GM06990 (cell line): ENCODE measurements around the gene RIN3.

Experiments
- DNase-seq: peaks from one replicate; pipeline ENCODE4 v3.0.0-alpha.2; 2011; ENCODE audit not compliant: insufficient read length; ENCODE audit errors: extremely low read depth
- H3K27me3 ChIP-seq: replicated peaks from 2 replicates; pipeline ENCODE4 v1.6.0; 2011; ENCODE audit warnings: low read length; ENCODE audit not compliant: control insufficient read depth, insufficient read depth
- H3K36me3 ChIP-seq: 2 replicates; pipeline ENCODE4 v1.5.1; 2011; ENCODE audit warnings: low read length; ENCODE audit not compliant: control insufficient read depth, insufficient read depth
- H3K4me3 ChIP-seq: replicated peaks from 2 replicates; pipeline ENCODE4 v1.5.1; 2011; ENCODE audit warnings: low read depth, mild to moderate bottlenecking, control low read depth, low read length
- CTCF ChIP-seq: IDR thresholded peaks from 2 replicates; pipeline ENCODE4 v1.5.1; 2011; ENCODE audit warnings: low read length, control low read depth, mild to moderate bottlenecking, inconsistent platforms; ENCODE audit not compliant: insufficient read depth, poor library complexity, severe bottlenecking

Gene RIN3

GRCh38 chr14:92489394-92490238 is 24.0 kb upstream of the RIN3 start:
- TF ChIP-seq CTCF: no peak
- no peak for DNase-seq
- no peak overlapping the region for H3K4me3 ChIP-seq
- no peaks in the 10 kb centered on the region for H3K27me3 ChIP-seq
- H3K36me3 ChIP-seq: no peaks in the 10 kb centered on the region

DNA sequence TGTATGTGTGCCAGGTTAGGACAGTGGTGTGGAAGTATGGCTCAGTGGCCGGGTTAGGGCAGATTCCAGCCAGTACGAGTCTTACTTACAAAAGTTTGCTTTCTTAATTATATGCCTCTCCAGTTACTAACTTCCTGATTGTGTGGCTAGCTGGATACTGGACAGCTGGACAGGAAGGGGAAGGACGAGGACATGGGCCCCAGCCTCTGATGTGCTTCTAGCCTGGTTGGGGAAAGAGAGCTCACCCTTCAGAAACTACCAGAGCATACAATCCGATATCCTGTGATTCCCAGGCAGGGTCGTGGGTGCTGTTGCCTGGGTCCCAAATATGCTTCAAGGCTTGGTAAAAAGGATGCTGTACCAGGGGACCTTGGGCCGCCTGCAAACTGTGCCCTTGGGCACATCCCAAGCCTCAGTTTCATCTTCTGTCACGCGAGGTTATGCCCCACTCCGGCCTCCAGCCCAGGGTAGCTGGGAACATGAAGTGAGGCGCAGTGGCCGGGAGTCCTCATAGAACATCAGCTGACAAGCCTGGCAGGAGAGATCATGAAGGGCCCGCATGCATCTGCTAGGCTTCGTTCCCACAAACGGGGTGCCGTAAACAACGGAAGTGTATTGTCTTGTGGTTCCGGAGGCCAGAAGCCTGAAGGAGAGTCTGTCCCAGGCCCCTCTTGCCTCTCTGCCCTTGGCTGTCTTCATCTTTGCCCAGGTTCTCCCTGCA is 23.2 kb upstream of the RIN3 start:
- Histone ChIP-seq H3K36me3 (no peaks in the 10 kb centered on the region), H3K27me3 (no peaks in the 10 kb centered on the region), H3K4me3 (no peak overlapping the region)
- DNase-seq: no peak
- TF ChIP-seq CTCF: no peak

DNA sequence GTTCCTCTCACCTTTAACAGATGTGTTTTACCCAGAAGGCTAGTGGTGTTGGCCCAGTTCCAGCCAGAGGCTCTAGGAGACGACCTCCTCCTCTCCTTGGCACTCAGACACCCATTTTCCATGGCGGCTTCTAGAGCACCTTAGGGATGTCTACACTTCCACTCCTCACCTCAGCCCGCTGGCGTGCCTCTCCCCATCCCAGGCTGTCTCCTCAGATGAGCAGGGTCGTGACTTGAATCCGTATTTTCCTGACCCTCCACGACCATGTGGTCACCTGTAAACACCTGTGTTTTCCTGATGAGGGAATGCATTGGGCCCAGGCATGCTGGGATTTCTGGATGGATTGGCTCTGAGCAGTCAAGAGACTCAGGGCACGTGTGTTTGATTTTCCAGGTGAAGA is 21.8 kb upstream of the RIN3 start:
- Histone ChIP-seq H3K36me3 (no peaks in the 10 kb centered on the region), H3K27me3 (no peaks in the 10 kb centered on the region), H3K4me3 (no peak overlapping the region)
- no peak for TF ChIP-seq CTCF
- DNase-seq: no peak

GRCh38 chr14:92492258-92492657 is 21.3 kb upstream of the RIN3 start:
- DNase-seq: no peak
- no peak for TF ChIP-seq CTCF
- H3K27me3 ChIP-seq: no peaks in the 10 kb centered on the region
- H3K4me3 ChIP-seq: no peak overlapping the region
- H3K36me3 ChIP-seq: no peaks in the 10 kb centered on the region

DNA sequence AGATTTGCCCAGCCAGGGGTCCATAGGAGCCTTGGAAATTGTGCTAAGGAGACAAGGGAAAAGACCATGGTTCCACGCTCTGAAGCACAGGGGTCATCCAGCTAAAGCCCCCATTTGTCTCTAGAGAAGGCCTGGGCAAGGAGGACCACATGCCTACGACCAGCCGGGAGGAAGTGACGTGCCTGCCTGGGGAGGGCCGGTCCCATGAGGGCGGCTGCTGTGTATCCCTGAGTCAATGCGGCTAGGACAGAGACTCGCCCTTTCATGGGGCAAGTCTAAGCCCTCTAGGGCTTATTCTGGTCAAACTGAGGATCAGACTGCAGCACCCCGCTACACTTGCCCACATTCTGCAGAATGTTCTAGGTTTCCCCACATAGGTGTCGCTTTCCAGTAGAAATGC is 20.6 kb upstream of the RIN3 start:
- Histone ChIP-seq H3K4me3 (no peak overlapping the region), H3K27me3 (no peaks in the 10 kb centered on the region), H3K36me3 (no peaks in the 10 kb centered on the region)
- no peak for DNase-seq
- TF ChIP-seq CTCF: no peak

DNA sequence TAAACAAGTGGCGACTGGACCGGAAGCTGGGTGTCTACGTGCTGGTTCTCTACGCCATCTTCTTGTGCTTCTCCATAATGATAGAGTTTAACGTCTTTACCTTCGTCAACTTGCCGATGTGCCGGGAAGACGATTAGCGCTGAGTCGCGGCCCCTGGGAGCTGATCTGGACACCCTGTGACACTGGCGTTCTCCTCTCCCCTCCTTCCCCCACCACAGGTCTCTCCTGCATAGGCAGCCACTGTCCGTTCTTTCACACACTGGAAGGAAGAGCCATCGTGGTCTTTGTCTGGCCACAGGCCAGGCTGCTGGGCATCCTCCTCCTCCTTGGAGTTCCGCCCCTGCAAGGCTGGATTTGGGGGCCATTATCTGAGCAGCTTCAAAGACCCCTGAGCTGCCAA is 20.1 kb upstream of the RIN3 start:
- no peak for DNase-seq
- no peak for TF ChIP-seq CTCF
- no peaks in the 10 kb centered on the region for H3K27me3 ChIP-seq
- no peak overlapping the region for H3K4me3 ChIP-seq
- no peaks in the 10 kb centered on the region for H3K36me3 ChIP-seq
